HUES64 (cell line): ENCODE data around the gene TTLL13.
"Not testable (repeated sequence)": the region's sequence is repeated elsewhere in the genome, so short reads cannot be mapped to it uniquely, and the experiment has no call there.

Experiments
- H3K27ac ChIP-seq: 2 replicates; pipeline ENCODE4 v1.7.0; 2013; ENCODE audit warnings: low read depth, low read length, inconsistent platforms
- H3K27me3 ChIP-seq: 2 replicates; pipeline ENCODE4 v1.6.1; 2013; ENCODE audit warnings: mild to moderate bottlenecking, low read length; ENCODE audit not compliant: insufficient read depth
- H3K36me3 ChIP-seq: 2 replicates; pipeline ENCODE4 v1.6.1; 2013; ENCODE audit warnings: mild to moderate bottlenecking, low read length; ENCODE audit not compliant: insufficient read depth
- H3K4me1 ChIP-seq: 2 replicates; pipeline ENCODE4 v1.6.1; 2013; ENCODE audit warnings: mild to moderate bottlenecking, low read length, moderate library complexity; ENCODE audit not compliant: insufficient read depth
- H3K4me3 ChIP-seq: 2 replicates; pipeline ENCODE4 v1.5.1; 2013; ENCODE audit warnings: mild to moderate bottlenecking, low read length, moderate library complexity
- H3K9ac ChIP-seq: 2 replicates; pipeline ENCODE4 v1.6.1; 2013; ENCODE audit warnings: mild to moderate bottlenecking, low read depth, low read length
- H3K9me3 ChIP-seq: 2 replicates; pipeline ENCODE4 v1.6.1; 2013; ENCODE audit warnings: low read depth, low read length; ENCODE audit not compliant: insufficient read depth
- WGBS: fragments of 150-250, 120-280 bp; methylation state at CpG from one replicate; pipeline ENCODE4 v1.1.7; 2013; ENCODE audit warnings: missing lambda C conversion rate; 5-methylcytosine and 5-hydroxymethylcytosine counted together

The TTLL13 gene

DNA sequence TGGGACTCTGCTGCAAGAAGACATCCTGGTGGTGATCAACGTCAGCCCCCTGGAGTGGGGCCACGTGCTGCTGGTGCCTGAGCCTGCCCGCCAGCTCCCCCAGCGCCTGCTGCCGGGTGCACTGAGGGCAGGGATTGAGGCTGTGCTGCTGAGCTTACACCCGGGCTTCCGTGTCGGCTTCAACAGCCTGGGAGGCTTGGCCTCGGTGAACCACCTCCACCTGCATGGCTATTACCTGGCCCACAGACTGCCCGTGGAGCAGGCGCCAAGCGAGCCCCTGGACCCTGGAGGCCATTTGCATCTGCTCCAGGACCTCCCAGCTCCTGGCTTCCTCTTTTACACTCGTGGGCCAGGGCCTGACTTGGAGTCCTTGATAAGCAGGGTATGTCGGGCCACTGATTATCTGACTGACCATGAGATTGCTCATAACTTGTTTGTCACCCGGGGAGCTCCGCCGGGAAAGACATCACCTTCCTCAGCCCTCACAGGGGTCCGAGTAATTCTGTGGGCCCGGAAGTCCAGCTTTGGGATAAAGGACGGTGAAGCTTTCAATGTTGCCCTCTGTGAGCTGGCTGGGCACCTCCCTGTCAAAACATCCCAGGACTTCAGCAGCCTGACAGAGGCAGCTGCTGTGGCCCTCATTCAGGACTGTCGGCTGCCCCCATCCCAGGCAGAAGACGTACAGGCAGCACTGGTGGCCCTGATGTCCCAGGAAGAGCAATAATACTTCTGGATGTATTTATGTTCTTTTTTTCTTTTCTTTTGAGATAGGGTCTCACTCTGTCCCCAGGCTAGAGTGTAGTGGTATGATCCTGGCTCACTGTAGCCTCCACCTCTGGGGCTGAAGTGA is 7.8 kb upstream of the TTLL13 start:
- Histone ChIP-seq H3K36me3 (peaks cover 7% of the 10 kb centered on the region; the same call in 1 of the 2 replicates), H3K4me1 (no peaks in the 10 kb centered on the region), H3K27me3 (no peaks in the 10 kb centered on the region), H3K9ac (no peak overlapping the region), H3K27ac (no peak overlapping the region), H3K9me3 (no peaks in the 10 kb centered on the region), H3K4me3 (no peak overlapping the region)
- WGBS = 91% methylated on average over 22 of the region's 22 CpGs

DNA sequence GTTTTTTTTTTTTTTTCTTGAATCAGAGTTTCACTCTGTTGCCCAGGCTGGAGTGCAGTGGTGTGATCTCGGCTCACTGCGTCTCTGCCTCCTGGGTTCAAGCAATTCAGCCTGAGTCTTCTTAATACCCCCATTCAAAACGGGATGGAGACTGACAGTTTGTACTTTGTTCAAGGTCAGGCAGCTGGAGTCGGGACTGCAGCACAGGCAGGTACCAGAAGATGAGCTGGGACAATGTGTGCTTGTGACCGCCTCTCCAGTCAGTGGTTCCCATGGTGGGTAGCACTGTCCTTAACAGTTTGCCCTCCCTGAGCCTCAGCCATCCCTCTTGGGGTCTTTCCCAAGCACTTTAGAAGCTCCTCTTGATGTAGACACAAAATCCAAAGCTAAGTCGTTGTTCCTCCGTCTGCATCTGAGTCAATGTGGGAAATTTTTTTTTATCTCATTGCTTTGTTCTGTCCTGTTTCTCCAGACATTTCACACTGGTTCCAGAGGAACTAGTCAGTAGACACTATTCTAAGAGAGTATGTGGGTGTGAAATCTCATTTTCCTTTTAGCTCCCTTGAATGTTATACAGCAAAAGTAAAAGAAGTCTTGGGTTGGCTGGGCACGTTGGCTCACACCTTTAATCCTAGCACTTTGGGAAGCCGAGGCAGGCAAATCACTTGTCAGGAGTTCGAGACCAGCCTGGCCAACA is 5.3 kb upstream of the TTLL13 start:
- Histone ChIP-seq H3K27ac (no peak overlapping the region), H3K9ac (no peak overlapping the region), H3K9me3 (no peaks in the 10 kb centered on the region), H3K4me3 (no peak overlapping the region), H3K27me3 (no peaks in the 10 kb centered on the region), H3K4me1 (no peaks in the 10 kb centered on the region), H3K36me3 (no peaks in the 10 kb centered on the region)
- WGBS = 94% methylated on average over 10 of the region's 10 CpGs

DNA sequence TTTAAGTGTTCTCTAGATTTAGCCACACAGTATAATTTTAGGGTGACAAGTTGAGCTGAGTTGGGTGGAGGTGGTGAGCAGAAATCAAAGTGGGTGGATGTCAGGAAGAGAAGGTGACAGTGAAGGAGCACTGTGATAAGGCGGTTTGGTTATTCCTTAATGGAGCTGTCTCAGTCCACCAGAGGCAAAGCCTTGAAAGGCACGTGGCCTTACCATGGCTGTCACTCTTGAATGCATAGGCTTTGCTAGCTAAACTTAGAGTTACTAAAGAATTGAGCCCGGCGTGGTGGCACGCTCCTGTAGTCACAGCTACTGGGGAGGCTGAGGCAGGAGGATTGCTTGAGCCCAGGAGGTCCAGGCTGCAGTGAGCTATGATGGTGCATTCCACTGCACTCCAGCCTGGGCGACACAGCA is 560 bp upstream of the TTLL13 start:
- Histone ChIP-seq H3K4me1 (no peaks in the 10 kb centered on the region), H3K27me3 (peaks cover 10% of the 10 kb centered on the region; the same call in 1 of the 2 replicates), H3K4me3 (peak overlapping the region; percentile 62; the same call in 1 of the 2 replicates), H3K9me3 (no peaks in the 10 kb centered on the region), H3K27ac (no peak overlapping the region), H3K36me3 (no peaks in the 10 kb centered on the region), H3K9ac (no peak overlapping the region)
- 75% methylated on average over 6 of the region's 6 CpGs for WGBS

DNA sequence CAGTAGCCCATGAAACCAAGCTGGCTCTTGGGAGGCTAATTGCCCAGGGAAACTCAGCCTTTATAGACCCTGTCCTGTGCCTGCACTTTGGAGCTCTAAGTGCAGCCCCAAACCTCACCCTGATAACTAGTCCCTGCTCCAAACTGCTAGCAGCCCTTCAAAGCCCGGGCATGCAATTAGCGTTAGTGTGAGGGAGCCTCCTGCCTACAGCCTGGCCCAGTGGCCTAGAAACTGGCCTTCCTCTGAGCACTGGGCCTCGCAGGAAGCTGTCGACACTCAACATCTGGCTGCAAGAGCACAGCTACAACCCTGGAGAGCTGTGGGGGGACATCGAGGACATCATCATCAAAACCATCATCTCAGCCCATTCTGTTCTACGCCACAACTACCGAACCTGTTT is 8.4 kb downstream of the TTLL13 start:
- no peaks in the 10 kb centered on the region for H3K9me3 ChIP-seq
- no peaks in the 10 kb centered on the region for H3K36me3 ChIP-seq
- H3K4me1 ChIP-seq = no peaks in the 10 kb centered on the region
- no peaks in the 10 kb centered on the region for H3K27me3 ChIP-seq
- no peak overlapping the region for H3K27ac ChIP-seq
- no peak overlapping the region for H3K9ac ChIP-seq
- H3K4me3 ChIP-seq = no peak overlapping the region
- 92% methylated on average over 7 of the region's 7 CpGs for WGBS

DNA sequence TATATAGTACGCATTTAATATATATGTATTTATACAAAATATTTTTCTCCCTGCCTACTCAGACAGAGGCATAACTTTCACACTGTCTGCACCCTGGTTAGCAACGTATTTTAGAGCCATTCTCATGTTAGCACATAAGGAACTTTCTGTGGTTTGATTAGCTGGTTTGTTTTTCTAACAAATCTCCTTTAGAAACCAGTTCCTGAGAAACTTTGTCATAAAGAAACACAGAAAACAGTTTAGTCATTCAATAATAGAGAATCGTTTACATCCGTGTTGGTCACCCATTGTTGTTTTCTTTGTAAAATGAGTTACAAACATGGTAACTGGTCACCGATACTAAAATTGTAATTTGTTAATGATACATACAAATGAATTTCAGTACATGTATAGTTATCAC is 10.2 kb downstream of the TTLL13 start:
- H3K4me3 ChIP-seq = no peak overlapping the region
- H3K4me1 ChIP-seq = peaks cover 2% of the 10 kb centered on the region; the same call in 1 of the 2 replicates
- no peaks in the 10 kb centered on the region for H3K27me3 ChIP-seq
- H3K36me3 ChIP-seq = no peaks in the 10 kb centered on the region
- no peak overlapping the region for H3K27ac ChIP-seq
- 83% methylated on average over 3 of the region's 5 CpGs for WGBS
- no peaks in the 10 kb centered on the region for H3K9me3 ChIP-seq
- no peak overlapping the region for H3K9ac ChIP-seq

DNA sequence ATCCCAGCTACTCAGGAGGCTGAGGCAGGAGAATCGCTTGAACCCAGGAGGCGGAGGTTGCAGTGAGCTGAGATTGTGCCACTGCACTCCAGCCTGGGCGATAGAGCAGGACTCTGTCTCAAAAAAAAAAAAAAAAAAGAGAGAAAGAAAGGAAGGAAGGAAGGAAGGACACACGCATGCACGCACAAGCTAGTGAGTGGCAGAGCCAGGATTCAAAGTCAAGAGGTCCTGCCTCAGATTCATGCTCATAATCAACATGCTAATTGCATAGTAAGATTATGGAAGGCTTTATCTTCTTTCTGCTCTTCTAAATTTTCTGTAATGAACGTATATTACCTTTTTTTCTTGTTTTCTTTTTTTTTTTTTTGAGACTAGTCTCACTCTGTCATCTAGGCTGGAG is 11.4 kb downstream of the TTLL13 start:
- H3K9me3 ChIP-seq, H3K4me1 ChIP-seq, H3K27ac ChIP-seq, H3K9ac ChIP-seq, H3K4me3 ChIP-seq, H3K27me3 ChIP-seq, H3K36me3 ChIP-seq: not testable (repeated sequence)
- 93% methylated on average over 6 of the region's 6 CpGs for WGBS

DNA sequence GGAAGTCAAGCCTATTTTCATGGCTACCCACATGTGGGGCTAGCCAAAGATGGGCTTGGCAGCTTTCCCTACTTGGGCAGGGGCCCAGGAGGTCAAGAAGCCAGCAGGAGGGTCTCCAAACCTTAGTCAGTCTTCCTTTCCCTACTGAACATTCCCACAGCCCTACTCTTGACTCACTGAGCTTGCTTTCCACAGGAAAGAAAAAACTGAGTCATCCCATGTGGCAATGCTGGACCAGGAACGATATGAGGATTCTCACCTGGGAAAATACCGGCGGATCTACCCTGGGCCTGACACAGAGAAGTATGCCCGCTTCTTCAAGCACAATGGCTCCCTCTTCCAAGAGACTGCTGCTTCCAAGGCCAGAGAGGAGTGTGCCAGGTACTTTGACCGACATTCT is 12.5 kb downstream of the TTLL13 start:
- Histone ChIP-seq H3K9me3 (no peaks in the 10 kb centered on the region), H3K4me1 (peaks cover 8% of the 10 kb centered on the region; the same call in 1 of the 2 replicates), H3K4me3 (no peak overlapping the region), H3K27ac (no peak overlapping the region), H3K36me3 (peaks cover 1% of the 10 kb centered on the region; the same call in 1 of the 2 replicates), H3K9ac (no peak overlapping the region), H3K27me3 (no peaks in the 10 kb centered on the region)
- WGBS = 91% methylated on average over 5 of the region's 5 CpGs

DNA sequence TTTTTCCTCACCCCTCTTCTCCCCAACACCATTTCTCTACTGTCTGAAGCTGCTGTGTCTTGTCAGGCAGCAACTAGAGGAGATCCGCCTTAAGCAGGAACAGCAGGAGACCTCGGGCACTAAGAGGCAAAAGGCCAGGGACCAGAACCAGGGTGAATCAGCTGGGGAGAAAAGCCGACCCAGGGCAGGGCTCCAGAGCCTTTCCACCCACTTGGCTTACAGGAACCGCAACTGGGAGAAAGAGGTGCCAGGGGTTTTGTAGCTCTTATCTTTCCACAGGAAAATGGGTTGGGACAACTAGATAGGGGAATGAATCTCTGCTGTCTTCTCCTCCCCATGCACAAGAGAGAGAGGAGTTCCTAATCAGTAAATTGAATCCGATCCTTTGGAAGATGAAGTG is 13.1 kb downstream of the TTLL13 start:
- no peak overlapping the region for H3K9ac ChIP-seq
- no peaks in the 10 kb centered on the region for H3K27me3 ChIP-seq
- H3K36me3 ChIP-seq = peaks cover 8% of the 10 kb centered on the region
- WGBS = 90% methylated on average over 5 of the region's 5 CpGs
- H3K4me3 ChIP-seq = no peak overlapping the region
- no peaks in the 10 kb centered on the region for H3K9me3 ChIP-seq
- H3K27ac ChIP-seq = no peak overlapping the region
- H3K4me1 ChIP-seq = peaks cover 14% of the 10 kb centered on the region

DNA sequence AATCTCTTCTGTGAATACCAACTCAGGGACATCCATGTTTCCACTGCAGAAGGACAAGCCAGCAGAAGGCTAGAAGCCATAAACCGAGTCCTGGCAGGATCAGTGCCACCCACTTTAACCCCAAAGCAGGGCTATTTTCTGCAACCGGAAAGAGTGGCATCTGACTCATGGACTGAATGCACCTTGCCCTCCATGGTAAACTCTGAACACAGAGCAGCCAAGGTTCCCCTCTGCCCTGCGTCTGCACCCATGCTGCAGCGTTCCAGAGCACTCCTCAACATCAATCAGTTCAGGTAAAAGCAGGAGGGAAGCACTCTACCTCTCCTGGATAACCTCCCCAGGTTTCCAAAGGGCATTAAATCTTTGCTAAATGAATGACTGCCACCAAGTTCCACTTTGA is 15.3 kb downstream of the TTLL13 start:
- H3K4me3 ChIP-seq = peak overlapping the region; percentile 74
- 72% methylated on average over 4 of the region's 4 CpGs for WGBS
- H3K27ac ChIP-seq = peak overlapping the region; percentile 98
- H3K9me3 ChIP-seq = no peaks in the 10 kb centered on the region
- peaks cover 23% of the 10 kb centered on the region for H3K36me3 ChIP-seq
- H3K9ac ChIP-seq = peak overlapping the region; percentile 94
- H3K27me3 ChIP-seq = no peaks in the 10 kb centered on the region
- peaks cover 25% of the 10 kb centered on the region for H3K4me1 ChIP-seq

DNA sequence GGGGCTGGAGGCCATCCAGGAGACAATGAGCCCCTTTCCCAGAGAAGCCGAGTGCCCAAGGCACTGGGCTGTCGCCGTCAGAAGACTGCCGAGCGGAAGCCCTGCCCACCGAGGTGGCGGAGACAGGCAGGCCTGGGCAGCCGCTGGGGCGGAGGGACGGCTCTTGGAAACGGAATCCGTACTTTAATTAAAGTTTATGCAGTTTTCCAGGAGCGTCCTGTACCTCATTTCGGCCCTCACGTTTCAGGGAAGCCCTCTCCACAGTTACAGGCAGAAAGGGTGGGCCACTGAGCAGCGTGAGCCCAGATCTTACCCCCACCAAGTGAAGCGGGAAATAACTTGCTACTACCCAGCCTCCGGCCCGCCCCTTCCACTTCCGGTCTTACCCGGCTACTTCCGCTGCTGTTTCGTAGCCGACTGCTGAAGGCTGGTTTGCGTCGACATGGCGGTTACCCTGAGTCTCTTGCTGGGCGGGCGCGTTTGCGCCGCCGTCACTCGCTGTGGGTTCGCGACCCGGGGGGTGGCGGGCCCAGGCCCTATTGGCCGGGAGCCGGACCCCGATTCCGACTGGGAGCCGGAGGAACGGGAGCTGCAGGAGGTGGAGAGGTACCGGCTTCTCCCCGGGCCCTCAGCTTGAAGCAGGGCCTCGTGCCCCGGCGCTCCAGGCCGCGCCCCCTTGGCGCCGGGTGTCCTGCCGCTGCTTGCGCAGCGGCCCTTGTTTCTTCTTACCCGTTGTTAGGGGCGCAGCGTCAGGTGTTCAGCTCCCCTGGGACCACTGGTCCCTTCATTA is 16.1 kb downstream of the TTLL13 start, which contains the start of gene NGRN:
NGRN (plus strand) TSS at position 402 of the 790 bp plus-strand sequence; CDS start at position 443, 41 bp downstream.
- H3K27ac ChIP-seq = peak within 1 kb of the TSS; percentile 98
- H3K9ac ChIP-seq = peak within 1 kb of the TSS; percentile 94
- H3K36me3 ChIP-seq = peaks cover 31% of the 10 kb centered on the region
- H3K4me1 ChIP-seq = peaks cover 25% of the 10 kb centered on the region
- no peaks in the 10 kb centered on the region for H3K27me3 ChIP-seq
- peak within 1 kb of the TSS; percentile 74 for H3K4me3 ChIP-seq
- under 1% methylated on average over 59 of the region's 59 CpGs for WGBS
- H3K9me3 ChIP-seq = no peaks in the 10 kb centered on the region

DNA sequence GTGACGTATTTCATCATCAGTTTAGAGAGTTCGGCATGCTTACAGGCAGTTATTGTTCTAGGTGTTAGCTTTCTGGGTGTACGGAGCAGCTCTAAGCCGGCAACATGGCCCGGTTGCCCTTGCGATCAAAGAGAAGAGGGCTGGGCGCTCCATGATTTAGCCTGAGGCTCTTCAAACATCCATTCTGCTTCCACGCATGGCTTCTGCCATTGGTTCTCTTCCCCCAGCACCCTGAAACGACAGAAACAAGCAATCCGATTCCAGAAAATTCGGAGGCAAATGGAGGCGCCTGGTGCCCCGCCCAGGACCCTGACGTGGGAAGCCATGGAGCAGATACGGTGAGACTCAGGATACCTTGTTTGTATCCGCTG is 16.7 kb downstream of the TTLL13 start:
- H3K4me3 ChIP-seq = peak overlapping the region; percentile 74
- no peaks in the 10 kb centered on the region for H3K27me3 ChIP-seq
- H3K36me3 ChIP-seq = peaks cover 37% of the 10 kb centered on the region
- peak overlapping the region; percentile 98 for H3K27ac ChIP-seq
- under 1% methylated on average over 16 of the region's 16 CpGs for WGBS
- peak overlapping the region; percentile 94 for H3K9ac ChIP-seq
- no peaks in the 10 kb centered on the region for H3K9me3 ChIP-seq
- peaks cover 25% of the 10 kb centered on the region for H3K4me1 ChIP-seq
